Measurements from ENCODE around the gene MCTP2.

MCTP2 gene

DNA sequence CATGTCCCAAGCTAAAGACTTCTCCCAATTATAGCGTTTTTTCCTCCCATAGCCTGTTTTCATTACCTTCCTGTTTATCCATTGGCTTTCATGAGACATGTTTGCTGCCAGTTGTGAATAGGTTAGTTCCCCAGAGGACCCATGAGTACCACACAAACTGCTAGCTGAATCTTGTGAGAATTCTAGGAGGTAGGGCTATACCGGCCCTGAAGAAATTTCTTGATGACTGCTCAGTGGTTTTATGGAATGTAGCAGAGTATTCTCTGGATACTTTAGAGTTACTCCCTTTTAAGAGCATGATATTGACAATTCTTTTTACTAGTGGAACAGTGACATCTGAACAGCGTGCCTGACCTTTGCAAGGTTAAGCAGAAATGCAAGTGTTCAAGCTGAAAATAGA, 210.4 kb downstream of the MCTP2 start:
- no peak overlapping the region for H3K4me3 ChIP-seq (ENCODE audit: low read depth in 1 of 2, low read length in 2 of 2)
- H3K36me3 ChIP-seq (ENCODE audit: control insufficient read depth in 1 of 2, insufficient read depth in 2 of 2, low read length in 2 of 2) = no peaks in the 10 kb centered on the region
- H3K9me3 ChIP-seq (ENCODE audit: control insufficient read depth in 1 of 2, low read length in 2 of 2) = no peaks in the 10 kb centered on the region
- H3K4me1 ChIP-seq (ENCODE audit: control insufficient read depth in 1 of 2, insufficient read depth in 2 of 2, low read length in 2 of 2) = no peaks in the 10 kb centered on the region
- no peaks in the 10 kb centered on the region for H3K27me3 ChIP-seq (ENCODE audit: low read depth, low read length)
- H3K27ac ChIP-seq (ENCODE audit: low read length) = no peak overlapping the region

DNA sequence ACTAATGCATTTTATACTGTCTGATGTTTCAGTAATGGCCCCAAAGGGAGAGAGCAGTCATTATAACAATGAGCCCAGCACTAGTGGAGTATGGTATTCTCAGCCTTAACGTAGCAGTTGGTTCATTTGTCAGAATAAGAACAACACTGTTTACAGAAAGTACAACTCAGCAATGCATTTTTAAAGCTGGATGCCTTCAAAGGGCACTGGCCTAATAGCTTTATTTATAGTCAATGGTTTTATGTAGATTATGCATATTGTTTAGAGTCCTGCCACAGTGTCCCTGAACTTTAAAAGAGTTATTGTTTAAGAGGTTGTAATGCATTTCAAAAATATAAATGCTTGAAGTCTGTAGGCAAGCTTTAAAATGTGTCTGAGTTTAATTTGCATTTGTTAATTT, 211.1 kb downstream of the MCTP2 start:
- Histone ChIP-seq H3K36me3 (ENCODE audit: control insufficient read depth in 1 of 2, insufficient read depth in 2 of 2, low read length in 2 of 2) (no peaks in the 10 kb centered on the region), H3K4me3 (ENCODE audit: low read depth in 1 of 2, low read length in 2 of 2) (no peak overlapping the region), H3K9me3 (ENCODE audit: control insufficient read depth in 1 of 2, low read length in 2 of 2) (no peaks in the 10 kb centered on the region), H3K27me3 (ENCODE audit: low read depth, low read length) (no peaks in the 10 kb centered on the region), H3K27ac (ENCODE audit: low read length) (no peak overlapping the region), H3K4me1 (ENCODE audit: control insufficient read depth in 1 of 2, insufficient read depth in 2 of 2, low read length in 2 of 2) (no peaks in the 10 kb centered on the region)

DNA sequence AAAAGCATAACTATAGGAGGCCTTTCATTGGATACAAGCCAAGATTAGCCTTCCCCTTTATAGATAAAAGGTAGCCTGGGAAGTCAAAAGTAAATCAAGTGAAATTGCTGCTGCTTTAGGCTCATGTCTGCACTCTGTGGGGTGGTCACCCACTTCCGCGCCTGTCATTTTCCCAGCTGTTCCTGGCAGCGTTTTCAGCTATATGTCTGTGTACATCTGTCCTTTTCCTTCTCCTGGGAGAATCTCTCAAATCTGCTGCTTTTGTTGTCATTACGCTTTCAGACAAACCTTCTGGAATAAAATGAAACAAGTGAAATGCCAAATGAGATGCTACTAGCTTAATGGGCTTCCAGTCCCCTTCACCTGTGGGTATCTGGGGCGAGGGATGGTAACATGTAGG, 211.8 kb downstream of the MCTP2 start:
- Histone ChIP-seq H3K4me3 (ENCODE audit: low read depth in 1 of 2, low read length in 2 of 2) (no peak overlapping the region), H3K27me3 (ENCODE audit: low read depth, low read length) (no peaks in the 10 kb centered on the region), H3K9me3 (ENCODE audit: control insufficient read depth in 1 of 2, low read length in 2 of 2) (no peaks in the 10 kb centered on the region), H3K27ac (ENCODE audit: low read length) (no peak overlapping the region), H3K4me1 (ENCODE audit: control insufficient read depth in 1 of 2, insufficient read depth in 2 of 2, low read length in 2 of 2) (peaks cover 0 to 5% of the 10 kb centered on the region in 2 donors), H3K36me3 (ENCODE audit: control insufficient read depth in 1 of 2, insufficient read depth in 2 of 2, low read length in 2 of 2) (no peaks in the 10 kb centered on the region)

DNA sequence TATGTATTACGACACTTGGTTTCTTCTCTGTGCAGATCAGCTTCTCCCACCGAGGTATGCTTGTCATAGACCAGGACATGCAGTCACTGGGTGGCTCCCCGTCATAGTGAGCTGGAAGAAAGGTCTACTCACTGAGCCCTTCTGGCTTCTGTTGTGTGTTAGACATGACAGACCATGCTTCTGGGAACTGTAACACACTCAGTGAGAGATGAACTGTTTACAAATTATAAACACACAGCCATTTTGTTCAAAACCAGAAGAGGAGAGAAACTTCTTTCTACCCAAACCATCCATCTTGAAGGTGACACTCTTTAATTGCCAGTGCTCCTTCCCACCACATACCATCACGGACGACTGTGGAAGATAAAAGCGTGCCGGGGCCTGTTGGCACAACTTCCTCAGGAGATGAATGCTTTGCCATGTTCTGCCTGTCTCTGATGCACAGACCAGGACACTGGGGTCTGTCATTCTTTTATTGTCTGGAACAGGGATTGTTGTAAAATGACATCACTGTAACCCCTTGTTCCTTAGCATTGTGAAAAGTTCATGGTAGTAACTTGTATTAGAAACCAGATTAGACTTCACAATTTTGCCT, 214.3 kb downstream of the MCTP2 start:
- H3K4me3 ChIP-seq (ENCODE audit: low read depth in 1 of 2, low read length in 2 of 2) = no peak overlapping the region
- peak overlapping the region; percentile 7 for H3K27ac ChIP-seq (ENCODE audit: low read length)
- peaks cover 0 to 9% of the 10 kb centered on the region in 2 donors for H3K4me1 ChIP-seq (ENCODE audit: control insufficient read depth in 1 of 2, insufficient read depth in 2 of 2, low read length in 2 of 2)
- no peaks in the 10 kb centered on the region for H3K27me3 ChIP-seq (ENCODE audit: low read depth, low read length)
- no peaks in the 10 kb centered on the region for H3K9me3 ChIP-seq (ENCODE audit: control insufficient read depth in 1 of 2, low read length in 2 of 2)
- H3K36me3 ChIP-seq (ENCODE audit: control insufficient read depth in 1 of 2, insufficient read depth in 2 of 2, low read length in 2 of 2) = no peaks in the 10 kb centered on the region

DNA sequence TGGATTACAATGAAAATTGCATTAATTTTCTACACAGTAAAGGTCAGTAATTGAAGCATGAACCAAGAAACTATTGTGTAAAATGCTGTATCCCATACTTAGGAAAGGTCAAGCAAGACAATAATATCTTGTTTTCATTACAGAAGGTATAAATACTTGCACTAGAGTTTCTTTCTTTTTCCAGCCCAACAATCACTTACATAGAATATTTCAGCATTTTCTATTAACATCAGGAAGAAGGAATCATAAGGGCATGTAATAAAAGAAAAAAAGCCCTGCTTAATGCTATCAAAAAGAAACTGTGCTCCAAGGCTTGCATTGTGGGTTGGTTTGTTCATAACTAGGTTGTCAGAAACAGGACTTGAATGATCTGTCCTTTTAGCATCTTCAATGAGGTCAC, 215.1 kb downstream of the MCTP2 start:
- Histone ChIP-seq H3K4me3 (ENCODE audit: low read depth in 1 of 2, low read length in 2 of 2) (no peak overlapping the region), H3K27me3 (ENCODE audit: low read depth, low read length) (no peaks in the 10 kb centered on the region), H3K27ac (ENCODE audit: low read length) (peak overlapping the region; percentile 7), H3K9me3 (ENCODE audit: control insufficient read depth in 1 of 2, low read length in 2 of 2) (no peaks in the 10 kb centered on the region), H3K4me1 (ENCODE audit: control insufficient read depth in 1 of 2, insufficient read depth in 2 of 2, low read length in 2 of 2) (peaks cover 0 to 9% of the 10 kb centered on the region in 2 donors), H3K36me3 (ENCODE audit: control insufficient read depth in 1 of 2, insufficient read depth in 2 of 2, low read length in 2 of 2) (no peaks in the 10 kb centered on the region)

DNA sequence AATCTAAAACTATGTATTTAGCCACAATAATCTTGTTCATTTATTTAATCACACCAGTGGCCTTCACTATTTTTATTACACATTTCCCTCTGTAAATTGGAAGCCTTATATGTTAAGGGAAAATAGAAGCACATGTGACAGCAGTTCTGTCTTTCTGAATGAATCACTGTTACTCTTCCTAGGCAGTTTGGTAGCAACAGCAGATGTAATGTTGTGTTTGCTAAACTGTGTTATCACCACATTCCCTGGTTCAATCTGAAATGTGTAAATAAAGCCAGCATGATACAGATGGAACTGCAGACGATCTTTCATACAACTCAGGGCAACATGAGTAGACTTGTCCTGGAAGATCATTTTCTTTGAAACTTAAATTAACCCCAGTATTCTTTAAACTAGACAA, 220.1 kb downstream of the MCTP2 start:
- Histone ChIP-seq H3K27me3 (ENCODE audit: low read depth, low read length) (no peaks in the 10 kb centered on the region), H3K36me3 (ENCODE audit: control insufficient read depth in 1 of 2, insufficient read depth in 2 of 2, low read length in 2 of 2) (no peaks in the 10 kb centered on the region), H3K4me3 (ENCODE audit: low read depth in 1 of 2, low read length in 2 of 2) (no peak overlapping the region), H3K9me3 (ENCODE audit: control insufficient read depth in 1 of 2, low read length in 2 of 2) (no peaks in the 10 kb centered on the region), H3K4me1 (ENCODE audit: control insufficient read depth in 1 of 2, insufficient read depth in 2 of 2, low read length in 2 of 2) (peaks cover 0 to 14% of the 10 kb centered on the region in 2 donors), H3K27ac (ENCODE audit: low read length) (no peak overlapping the region)

DNA sequence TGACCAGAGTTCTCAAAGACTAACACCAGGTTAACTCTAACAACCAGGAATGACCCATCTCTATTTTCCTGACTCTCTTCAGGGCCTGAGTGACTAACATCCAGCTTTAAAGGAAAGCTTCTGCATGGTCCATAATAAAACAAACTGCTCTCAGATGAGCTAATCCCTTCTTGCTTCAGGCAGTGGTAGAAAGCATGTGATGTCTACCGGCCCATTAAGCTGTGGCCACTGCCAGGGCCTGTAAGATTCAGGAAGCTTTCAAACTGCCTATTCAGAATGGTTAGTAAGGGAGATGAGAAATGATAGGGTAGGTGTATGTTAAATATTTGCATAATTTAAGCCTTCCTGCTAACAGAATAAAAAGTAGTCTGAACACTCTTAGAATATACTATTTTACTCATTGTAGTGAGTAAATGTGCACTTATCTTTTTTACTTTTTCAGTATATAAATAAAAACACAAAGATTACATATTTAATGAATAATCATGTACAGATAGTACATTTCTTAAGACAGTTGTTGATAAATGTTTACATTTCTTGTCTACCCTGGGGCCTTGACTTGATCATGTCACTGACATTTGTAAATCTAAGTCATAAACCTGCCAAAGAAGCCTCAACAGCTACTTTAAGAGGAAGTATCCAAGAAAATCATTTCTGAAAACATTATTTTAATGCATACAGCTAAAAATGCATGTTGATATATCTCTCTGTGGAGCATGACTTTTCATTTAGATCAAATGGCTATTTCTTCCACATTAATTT, 222.0 kb downstream of the MCTP2 start:
- Histone ChIP-seq H3K4me3 (ENCODE audit: low read depth in 1 of 2, low read length in 2 of 2) (no peak overlapping the region), H3K36me3 (ENCODE audit: control insufficient read depth in 1 of 2, insufficient read depth in 2 of 2, low read length in 2 of 2) (no peaks in the 10 kb centered on the region), H3K27me3 (ENCODE audit: low read depth, low read length) (no peaks in the 10 kb centered on the region), H3K9me3 (ENCODE audit: control insufficient read depth in 1 of 2, low read length in 2 of 2) (no peaks in the 10 kb centered on the region), H3K27ac (ENCODE audit: low read length) (no peak overlapping the region), H3K4me1 (ENCODE audit: control insufficient read depth in 1 of 2, insufficient read depth in 2 of 2, low read length in 2 of 2) (peaks cover 0 to 8% of the 10 kb centered on the region in 2 donors)

DNA sequence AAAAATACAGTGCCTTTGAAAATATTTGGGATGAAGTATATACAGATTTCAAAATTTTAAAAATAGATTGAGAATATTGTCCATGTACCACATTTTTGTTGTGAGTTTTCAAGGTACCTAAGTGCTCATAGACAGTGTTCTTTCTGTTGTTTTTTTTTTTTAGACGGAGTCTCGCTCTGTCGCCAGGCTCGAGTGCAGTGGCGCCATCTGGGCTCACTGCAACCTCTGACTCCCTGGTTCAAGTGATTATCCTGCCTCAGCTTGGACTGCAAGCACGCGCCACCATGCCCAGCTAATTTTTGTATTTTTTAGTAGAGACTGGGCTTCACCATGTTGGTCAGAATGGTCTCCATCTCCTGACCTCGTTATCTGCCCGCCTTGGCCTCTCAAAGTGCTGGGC, 223.9 kb downstream of the MCTP2 start:
- no peaks in the 10 kb centered on the region for H3K27me3 ChIP-seq (ENCODE audit: low read depth, low read length)
- no peaks in the 10 kb centered on the region for H3K36me3 ChIP-seq (ENCODE audit: control insufficient read depth in 1 of 2, insufficient read depth in 2 of 2, low read length in 2 of 2)
- no peak overlapping the region for H3K4me3 ChIP-seq (ENCODE audit: low read depth in 1 of 2, low read length in 2 of 2)
- peaks cover 0 to 5% of the 10 kb centered on the region in 2 donors for H3K4me1 ChIP-seq (ENCODE audit: control insufficient read depth in 1 of 2, insufficient read depth in 2 of 2, low read length in 2 of 2)
- H3K9me3 ChIP-seq (ENCODE audit: control insufficient read depth in 1 of 2, low read length in 2 of 2) = no peaks in the 10 kb centered on the region
- H3K27ac ChIP-seq (ENCODE audit: low read length) = no peak overlapping the region

DNA sequence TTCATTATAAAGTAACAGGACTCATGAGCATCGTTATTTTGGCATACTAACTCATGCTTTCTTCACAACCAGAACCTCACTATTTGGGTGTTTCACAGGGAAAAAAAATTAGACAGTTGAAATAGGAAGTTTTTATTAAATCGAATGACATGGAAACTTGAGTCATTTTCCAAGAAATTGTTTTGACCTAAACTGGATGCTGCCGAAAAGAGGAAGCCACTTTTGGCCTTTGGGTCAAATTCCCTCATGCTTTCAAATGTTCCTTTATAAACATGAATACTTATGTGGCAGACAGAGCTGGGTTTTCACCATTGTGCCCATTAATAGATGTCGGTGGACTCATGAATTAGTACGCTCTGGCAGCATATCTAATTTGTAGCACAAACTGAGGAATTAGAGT, 224.9 kb downstream of the MCTP2 start:
- H3K4me1 ChIP-seq (ENCODE audit: control insufficient read depth in 1 of 2, insufficient read depth in 2 of 2, low read length in 2 of 2) = peaks cover 0 to 5% of the 10 kb centered on the region in 2 donors
- no peaks in the 10 kb centered on the region for H3K27me3 ChIP-seq (ENCODE audit: low read depth, low read length)

DNA sequence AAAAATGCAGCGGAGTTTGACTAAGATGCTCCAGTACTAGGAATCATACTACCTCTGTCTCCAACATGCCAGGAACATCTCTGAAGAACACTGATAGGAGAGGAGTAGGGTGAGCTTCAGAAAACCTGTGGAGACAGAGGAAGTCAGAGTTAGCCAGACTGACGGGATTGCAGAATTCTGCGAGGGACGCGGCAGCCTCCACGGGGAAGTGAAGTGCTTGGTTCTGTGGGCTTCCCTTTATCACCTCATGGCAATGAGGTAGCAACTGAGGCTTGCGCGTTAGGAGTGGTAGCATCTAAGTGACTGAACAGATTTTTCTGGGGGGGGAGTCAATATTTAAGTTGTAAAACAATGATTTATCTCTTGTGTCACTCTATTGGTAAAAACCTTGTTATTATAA, 226.3 kb downstream of the MCTP2 start:
- Histone ChIP-seq H3K27me3 (ENCODE audit: low read depth, low read length) (no peaks in the 10 kb centered on the region), H3K4me1 (ENCODE audit: control insufficient read depth in 1 of 2, insufficient read depth in 2 of 2, low read length in 2 of 2) (no peaks in the 10 kb centered on the region), H3K27ac (ENCODE audit: low read length) (no peak overlapping the region), H3K9me3 (ENCODE audit: control insufficient read depth in 1 of 2, low read length in 2 of 2) (no peaks in the 10 kb centered on the region), H3K36me3 (ENCODE audit: control insufficient read depth in 1 of 2, insufficient read depth in 2 of 2, low read length in 2 of 2) (no peaks in the 10 kb centered on the region), H3K4me3 (ENCODE audit: low read depth in 1 of 2, low read length in 2 of 2) (no peak overlapping the region)

More for the DNA sequence above, 224.9 kb downstream of the MCTP2 start:
- H3K9me3 ChIP-seq (ENCODE audit: control insufficient read depth in 1 of 2, low read length in 2 of 2) = no peaks in the 10 kb centered on the region
- no peak overlapping the region for H3K4me3 ChIP-seq (ENCODE audit: low read depth in 1 of 2, low read length in 2 of 2)
- no peaks in the 10 kb centered on the region for H3K36me3 ChIP-seq (ENCODE audit: control insufficient read depth in 1 of 2, insufficient read depth in 2 of 2, low read length in 2 of 2)
- no peak overlapping the region for H3K27ac ChIP-seq (ENCODE audit: low read length)

DNA sequence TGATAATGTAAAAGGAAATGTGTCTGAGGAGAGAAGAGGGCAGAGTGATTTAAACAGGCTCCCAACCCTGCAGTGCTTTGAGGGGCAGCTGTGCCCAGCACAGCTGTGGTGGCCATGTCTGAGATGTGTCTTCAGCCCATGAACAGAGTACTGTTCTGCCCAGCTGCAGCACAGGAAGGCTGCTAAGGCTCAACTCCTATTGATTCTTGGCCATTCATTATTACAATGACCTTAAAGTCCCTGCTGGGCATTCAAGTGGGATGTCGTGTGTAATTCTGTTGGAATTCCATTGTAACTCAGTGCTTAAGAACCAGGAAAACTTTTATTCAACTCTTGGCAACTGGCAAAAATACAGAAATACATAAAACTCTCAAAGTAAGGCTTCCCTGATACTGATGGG, 229.3 kb downstream of the MCTP2 start:
- no peaks in the 10 kb centered on the region for H3K4me1 ChIP-seq (ENCODE audit: control insufficient read depth in 1 of 2, insufficient read depth in 2 of 2, low read length in 2 of 2)
- no peak overlapping the region for H3K4me3 ChIP-seq (ENCODE audit: low read depth in 1 of 2, low read length in 2 of 2)
- H3K36me3 ChIP-seq (ENCODE audit: control insufficient read depth in 1 of 2, insufficient read depth in 2 of 2, low read length in 2 of 2) = no peaks in the 10 kb centered on the region
- H3K9me3 ChIP-seq (ENCODE audit: control insufficient read depth in 1 of 2, low read length in 2 of 2) = no peaks in the 10 kb centered on the region
- no peaks in the 10 kb centered on the region for H3K27me3 ChIP-seq (ENCODE audit: low read depth, low read length)
- no peak overlapping the region for H3K27ac ChIP-seq (ENCODE audit: low read length)

DNA sequence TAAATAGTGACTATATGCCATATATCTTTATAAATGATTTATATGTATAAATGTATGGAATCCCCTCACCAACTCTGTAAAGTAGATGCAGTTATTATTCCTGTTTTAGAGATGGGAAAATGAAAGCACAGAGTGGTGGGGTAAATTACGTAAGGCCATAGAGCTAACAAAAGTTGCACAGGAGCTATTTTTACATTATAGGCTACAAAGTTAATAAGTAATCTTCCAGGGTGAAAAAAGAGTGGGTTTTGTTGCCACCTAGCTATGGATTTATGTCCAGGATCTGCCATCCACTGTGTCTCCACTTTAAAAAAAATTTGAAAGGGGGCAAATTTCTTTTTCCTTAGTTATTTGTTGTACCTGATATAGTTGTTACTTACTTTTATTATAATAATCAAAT, 235.7 kb downstream of the MCTP2 start:
- H3K9me3 ChIP-seq (ENCODE audit: control insufficient read depth in 1 of 2, low read length in 2 of 2) = no peaks in the 10 kb centered on the region
- no peak overlapping the region for H3K4me3 ChIP-seq (ENCODE audit: low read depth in 1 of 2, low read length in 2 of 2)
- H3K4me1 ChIP-seq (ENCODE audit: control insufficient read depth in 1 of 2, insufficient read depth in 2 of 2, low read length in 2 of 2) = peaks cover 0 to 9% of the 10 kb centered on the region in 2 donors
- no peak overlapping the region for H3K27ac ChIP-seq (ENCODE audit: low read length)
- H3K36me3 ChIP-seq (ENCODE audit: control insufficient read depth in 1 of 2, insufficient read depth in 2 of 2, low read length in 2 of 2) = no peaks in the 10 kb centered on the region
- no peaks in the 10 kb centered on the region for H3K27me3 ChIP-seq (ENCODE audit: low read depth, low read length)
